PC-9 (cell line): ENCODE results near the gene RXRA. TPM values are rescaled to one million over a fixed set of nuclear protein-coding genes. Genes with fewer than 3 reads are reported as not detected.

Experiments used
- BruUV-seq: library from RNA; stranded (reverse); fragments of 400-500 nt; replicated peaks from 2 replicates; lab custom pipeline; 2021; lab: Mats Ljungman, UMichigan
- CTCF ChIA-PET: fragments of 300-600 bp; sonication (Branson Sonifier 250); formaldehyde crosslinking; loops from one replicate; lab custom pipeline; 2022; ENCODE audit warnings: antibody characterized with exemption; lab: Charles Lee
- POLR2A ChIA-PET: fragments of 300-600 bp; sonication (Branson Sonifier 250); formaldehyde crosslinking; loops from one replicate; lab custom pipeline; 2022; ENCODE audit warnings: antibody characterized with exemption; ENCODE audit not compliant: unreplicated experiment; lab: Charles Lee
- DNase-seq, 2 experiments: peaks; one replicate each; pipeline versions ENCODE4 v3.0.0 to v3.0.0-alpha.2; 2015 to 2022; ENCODE audit warnings: mixed read lengths in 1 of 2
- H2AFZ ChIP-seq: fragments of 200-600 bp; sonication (generic); 2 replicates; pipeline ENCODE4 v1.8.1; 2017; ENCODE audit warnings: antibody characterized with exemption
- H3F3A ChIP-seq: fragments of 200-600 bp; sonication (generic); 2 replicates; pipeline ENCODE4 v1.8.1; 2017; ENCODE audit warnings: antibody characterized with exemption, mild to moderate bottlenecking, low read depth; ENCODE audit not compliant: insufficient read depth
- H3K27ac ChIP-seq: fragments of 200-600 bp; sonication (generic); 2 replicates; pipeline ENCODE4 v1.6.1; 2016; ENCODE audit warnings: mixed run types
- H3K27me3 ChIP-seq: fragments of 200-600 bp; sonication (generic); 2 replicates; pipeline ENCODE4 v1.6.1; 2016; ENCODE audit warnings: low read depth, mixed run types; ENCODE audit not compliant: insufficient read depth
- H3K36me3 ChIP-seq: fragments of 200-600 bp; sonication (generic); 2 replicates; pipeline ENCODE4 v1.6.1; 2016; ENCODE audit warnings: low read depth, mixed run types
- H3K4me1 ChIP-seq: fragments of 200-600 bp; sonication (generic); replicated peaks from 2 replicates; pipeline ENCODE4 v1.6.1; 2016; ENCODE audit warnings: mixed run types; ENCODE audit not compliant: insufficient read depth
- H3K4me2 ChIP-seq: fragments of 200-600 bp; sonication (generic); 2 replicates; pipeline ENCODE4 v1.6.1; 2017; ENCODE audit warnings: mixed run types
- H3K4me3 ChIP-seq: fragments of 200-600 bp; sonication (generic); 2 replicates; pipeline ENCODE4 v1.6.1; 2016; ENCODE audit warnings: mixed run types
- H3K79me2 ChIP-seq: fragments of 200-600 bp; sonication (generic); 2 replicates; pipeline ENCODE4 v1.6.1; 2017; ENCODE audit warnings: low read depth, mixed run types
- H3K9me2 ChIP-seq: fragments of 200-600 bp; sonication (generic); 2 replicates; pipeline ENCODE4 v1.8.1; 2017; ENCODE audit warnings: mild to moderate bottlenecking; ENCODE audit not compliant: insufficient read depth
- H3K9me3 ChIP-seq: fragments of 200-600 bp; sonication (generic); 2 replicates; pipeline ENCODE4 v1.8.1; 2016; ENCODE audit warnings: low read depth; ENCODE audit not compliant: insufficient read depth
- H4K20me1 ChIP-seq: fragments of 200-600 bp; sonication (generic); 2 replicates; pipeline ENCODE4 v1.8.1; 2017; ENCODE audit not compliant: insufficient read depth
- CTCF ChIP-seq: fragments of 200-600 bp; sonication (generic); conservative IDR thresholded peaks from 2 replicates; pipeline ENCODE4 v1.6.1; 2017; ENCODE audit warnings: mixed run types, antibody characterized with exemption, mild to moderate bottlenecking, moderate library complexity
- EZH2 ChIP-seq: fragments of 200-600 bp; sonication (generic); IDR thresholded peaks from 2 replicates; pipeline ENCODE4 v1.8.0; 2017; ENCODE audit warnings: antibody characterized with exemption, low read depth
- intact Hi-C: fragments of 100-400 bp; cut with micrococcal nuclease; formaldehyde crosslinking; loops from one replicate; pipeline ENCODE4 v1.10.0; 2022; ENCODE audit not compliant: unreplicated experiment
- total RNA-seq: library from RNA; stranded (reverse); gene quantifications from 2 replicates; pipeline ENCODE4 v1.2.3, GENCODE V29; 2021

RXRA gene
- total RNA-seq, 1 experiment from 2014 or later, result 146 TPM

- Histone ChIP-seq H3K4me1 (no peaks in the 10 kb centered on the region), H3K9me3 (no peaks in the 10 kb centered on the region), H3K79me2 (no peaks in the 10 kb centered on the region), H3K27me3 (peaks cover 45% of the 10 kb centered on the region), H3F3A (no peaks in the 10 kb centered on the region), H2AFZ (no peak overlapping the region), H3K9me2 (no peaks in the 10 kb centered on the region), H3K27ac (no peak overlapping the region), H3K36me3 (no peaks in the 10 kb centered on the region), H3K4me3 (no peak overlapping the region), H3K4me2 (no peak overlapping the region), H4K20me1 (no peaks in the 10 kb centered on the region)
- no peak for TF ChIP-seq EZH2
- TF ChIP-seq CTCF, result no peak
- BruUV-seq, result no TSS peak
- ChIA-PET POLR2A (no interaction called here), CTCF (interaction anchor here (0.6 kb wide), 1 partner anchor 202 kb away, joined by 7 read pairs; no protein-coding TSS in a partner anchor)
- intact Hi-C loops, result no loop called here
- no peak for DNase-seq
Measured at GRCh38 chr9:134291961-134292871, 34.0 kb upstream of the RXRA start.

- Histone ChIP-seq H3K9me3 (no peaks in the 10 kb centered on the region), H2AFZ (no peak overlapping the region), H4K20me1 (no peaks in the 10 kb centered on the region), H3K4me3 (no peak overlapping the region), H3K27me3 (peaks cover 50% of the 10 kb centered on the region), H3K79me2 (no peaks in the 10 kb centered on the region), H3F3A (no peaks in the 10 kb centered on the region), H3K4me1 (no peaks in the 10 kb centered on the region), H3K9me2 (no peaks in the 10 kb centered on the region), H3K27ac (no peak overlapping the region), H3K36me3 (no peaks in the 10 kb centered on the region), H3K4me2 (no peak overlapping the region)
- intact Hi-C loops, result no loop called here
- no peak for TF ChIP-seq CTCF
- TF ChIP-seq EZH2, result no peak
- DNase-seq, result no peak
- BruUV-seq, result no TSS peak
- CTCF ChIA-PET, result no interaction called here
- POLR2A ChIA-PET, result no interaction called here
Measured at GRCh38 chr9:134293031-134293521, 33.2 kb upstream of the RXRA start.

GRCh38 chr9:134293611-134294152 is 32.6 kb upstream of the RXRA start:
- Histone ChIP-seq H3K27me3 (peaks cover 50% of the 10 kb centered on the region), H3K9me2 (no peaks in the 10 kb centered on the region), H3K36me3 (no peaks in the 10 kb centered on the region), H3K79me2 (no peaks in the 10 kb centered on the region), H2AFZ (no peak overlapping the region), H3K4me1 (no peaks in the 10 kb centered on the region), H3F3A (no peaks in the 10 kb centered on the region), H3K9me3 (no peaks in the 10 kb centered on the region), H3K4me3 (no peak overlapping the region), H3K4me2 (no peak overlapping the region), H3K27ac (no peak overlapping the region), H4K20me1 (no peaks in the 10 kb centered on the region)
- BruUV-seq, result no TSS peak
- CTCF ChIA-PET, result no interaction called here
- POLR2A ChIA-PET, result no interaction called here
- no peak for DNase-seq
- intact Hi-C loops, result no loop called here
- no peak for TF ChIP-seq CTCF
- TF ChIP-seq EZH2, result no peak
